GM19035 (cell line): ENCODE data around the gene N4BP3.

Experiments
- ATAC-seq: cut with Tn5 transposase; IDR thresholded peaks from one replicate; pipeline ENCODE4 v1.9.1; 2021; ENCODE audit not compliant: unreplicated experiment

The N4BP3 gene

GRCh38 chr5:178147406-178147805 lies 34.1 kb downstream of the N4BP3 start:
- no peak for ATAC-seq

GRCh38 chr5:178149199-178149932 lies 36.0 kb downstream of the N4BP3 start:
- ATAC-seq = no peak

GRCh38 chr5:178150977-178151734 lies 37.8 kb downstream of the N4BP3 start:
- no peak for ATAC-seq

- no peak for ATAC-seq
These were observed 39.4 kb downstream of the N4BP3 start for GRCh38 chr5:178152491-178153444.

- peak; percentile 99 for ATAC-seq
These were observed 40.4 kb downstream of the N4BP3 start, which contains the start of gene NHP2 for GRCh38 chr5:178153530-178154340. NHP2 (minus strand) TSS chr5:178153885; CDS start chr5:178153817, 68 bp downstream.

- ATAC-seq = no peak
These were observed 41.7 kb downstream of the N4BP3 start for GRCh38 chr5:178155065-178155464.

- ATAC-seq = no peak
These were observed 46.8 kb downstream of the N4BP3 start for GRCh38 chr5:178160176-178160575.

DNA sequence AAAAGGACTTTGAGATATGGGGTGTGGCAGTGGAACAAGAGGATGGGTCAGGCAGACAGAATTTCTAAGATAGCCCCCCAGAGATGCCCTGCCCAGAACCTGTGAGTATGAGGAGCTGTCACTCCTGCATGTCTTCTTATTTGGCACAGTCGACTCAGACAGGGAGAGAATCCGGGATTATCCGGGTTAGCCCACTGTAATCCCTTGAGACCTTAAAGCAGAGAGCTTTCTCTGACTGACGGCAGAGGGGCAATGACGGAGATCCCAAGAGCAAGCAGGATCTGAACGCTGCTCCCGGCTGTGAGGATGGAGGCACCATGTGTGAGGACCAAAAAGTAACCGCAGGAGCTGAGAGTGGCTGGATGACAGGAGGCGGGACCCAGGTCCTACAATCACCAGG lies 49.1 kb downstream of the N4BP3 start:
- no peak for ATAC-seq

GRCh38 chr5:178163772-178164735 lies 50.7 kb downstream of the N4BP3 start:
- peak; percentile 99 for ATAC-seq

DNA sequence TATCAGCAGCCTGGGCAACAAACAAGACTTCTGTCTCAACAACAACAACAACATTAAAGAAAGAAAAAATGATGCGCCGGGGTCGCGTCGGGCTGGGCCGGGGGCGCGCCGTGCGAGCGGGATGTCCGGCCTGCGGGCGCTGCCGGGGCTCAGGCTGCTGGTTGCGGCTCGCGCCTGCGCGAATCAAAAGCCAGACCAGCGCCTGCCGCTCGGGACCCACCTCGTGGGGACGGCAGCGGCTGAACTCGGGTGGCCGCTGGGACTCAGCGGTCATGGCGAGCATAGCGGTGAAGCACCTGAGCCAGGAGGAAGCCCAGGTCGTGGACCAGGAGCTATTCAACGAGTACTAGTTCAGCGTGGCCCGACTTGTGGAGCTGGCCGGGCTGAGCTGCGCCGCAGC lies 52.2 kb downstream of the N4BP3 start:
- ATAC-seq = no peak

DNA sequence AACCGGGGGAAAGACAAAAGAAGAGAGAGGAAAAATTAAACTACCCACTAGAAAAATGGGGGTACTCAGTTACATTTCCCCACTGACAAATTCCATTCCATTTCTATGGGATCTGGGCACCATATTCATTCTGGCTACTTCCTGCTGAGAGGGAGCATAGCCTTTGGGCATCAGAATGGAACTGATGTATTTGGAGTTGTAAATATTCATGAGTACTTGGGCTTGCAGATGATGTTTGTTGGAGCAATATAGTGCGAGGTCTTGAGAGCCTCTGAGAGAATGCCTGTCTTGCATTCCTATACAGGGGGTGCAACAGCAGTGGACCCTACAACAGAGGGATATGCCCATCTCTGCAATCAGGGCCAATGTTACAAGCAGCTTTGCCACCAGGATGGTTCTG lies 57.1 kb downstream of the N4BP3 start:
- ATAC-seq = no peak

- no peak for ATAC-seq
These were observed 61.1 kb downstream of the N4BP3 start for GRCh38 chr5:178174456-178174855.
